Right lobe of liver (tissue), 6 donors: ENCODE data around the gene ZXDC. TPM values are rescaled to one million over a fixed set of nuclear protein-coding genes. Genes with fewer than 3 reads are reported as not detected.

Experiments
- ATAC-seq, 4 donors: fragments of 200-7000 bp; cut with Tn5 transposase; one replicate each; pipeline ENCODE4 v1.9.1; 2020; ENCODE audit warnings: mild to moderate bottlenecking in 4 of 4, moderate library complexity in 4 of 4
- DNase-seq, 3 donors: peaks; one replicate each; pipeline ENCODE4 v3.0.0-alpha.2; 2020
- H3K27ac ChIP-seq, 3 donors: fragments of 200-600 bp; one replicate each; pipeline ENCODE4 v1.8.0; 2022
- H3K27me3 ChIP-seq, 2 donors: fragments of 200-600 bp; one replicate each; pipeline ENCODE4 v1.8.0; 2022
- H3K36me3 ChIP-seq, 4 donors: fragments of 200-600 bp; sonication (generic) in 1 of 4; one replicate each; pipeline versions ENCODE4 v1.5.1 to v1.8.0; 2017 to 2022; ENCODE audit warnings: control low read depth in 1 of 4
- H3K4me1 ChIP-seq, 4 donors: fragments of 200-600 bp; sonication (generic) in 1 of 4; one replicate each; pipeline versions ENCODE4 v1.5.1 to v1.8.0; 2017 to 2022; ENCODE audit warnings: control low read depth in 1 of 4
- H3K4me3 ChIP-seq, 3 donors: fragments of 200-600 bp; one replicate each; pipeline ENCODE4 v1.8.0; 2022
- H3K9me3 ChIP-seq, 4 donors: fragments of 200-600 bp; sonication (generic) in 1 of 4; one replicate each; pipeline versions ENCODE4 v1.5.1 to v1.8.0; 2017 to 2022; ENCODE audit warnings: control low read depth in 1 of 4
- POLR2A ChIP-seq: fragments of 450-650 bp; IDR thresholded peaks from one replicate; pipeline ENCODE4 v1.6.1; 2017; ENCODE audit warnings: antibody characterized with exemption, mild to moderate bottlenecking
- WGBS: methylation state at CpG from one replicate; pipeline ENCODE4 v1.1.6; 2018; ENCODE audit warnings: low coverage, low lambda C conversion rate; ENCODE audit not compliant: insufficient coverage; ENCODE audit errors: missing lambda C conversion rate; 5-methylcytosine and 5-hydroxymethylcytosine counted together
- intact Hi-C, 2 donors: fragments of 100-400 bp; cut with DNase I; formaldehyde crosslinking; loops; one replicate each; pipeline versions ENCODE4 v1.11.2 to v1.14.1; 2022
- total RNA-seq, 6 experiments: library from RNA; depleted of rRNA in 2 of 6; stranded (reverse); fragments of >200 nt in 2 of 6; fragmentation: NEBNext Ultra II Directional in 3 of 6; extraction: Animal tissue kit (Norgen Biotek cat#: 25700) in 3 of 6; gene quantifications; one replicate each; pipeline versions ENCODE4 v1.1.0 to v1.2.4, GENCODE V29; 2016 to 2023
- TF ChIP-seq, protein P1 (sequence below), 4 donors: fragments of 200-600 bp in 3 of 4; fragments of 450-650 bp in 1 of 4; IDR thresholded peaks; one replicate each; pipeline versions ENCODE4 v1.5.1 to v1.8.0; 2016 to 2022; ENCODE audit warnings: antibody characterized with exemption in 4 of 4, mild to moderate bottlenecking in 2 of 4
- donor health status: DM: no; HTN: yes; CAD: no.
- donor health status: DM: no; HTN: no; CAD: no.
- donor health status: DM: no; HTN: no; CAD: no.
- donor health status: DM: no; HTN: yes; CAD: no.
- donor health status: DM: no; HTN: yes; CAD: no.

Gene ZXDC
- total RNA-seq, 6 experiments from 2014 or later = 16.4 to 30.2 (median 24.0) TPM

DNA sequence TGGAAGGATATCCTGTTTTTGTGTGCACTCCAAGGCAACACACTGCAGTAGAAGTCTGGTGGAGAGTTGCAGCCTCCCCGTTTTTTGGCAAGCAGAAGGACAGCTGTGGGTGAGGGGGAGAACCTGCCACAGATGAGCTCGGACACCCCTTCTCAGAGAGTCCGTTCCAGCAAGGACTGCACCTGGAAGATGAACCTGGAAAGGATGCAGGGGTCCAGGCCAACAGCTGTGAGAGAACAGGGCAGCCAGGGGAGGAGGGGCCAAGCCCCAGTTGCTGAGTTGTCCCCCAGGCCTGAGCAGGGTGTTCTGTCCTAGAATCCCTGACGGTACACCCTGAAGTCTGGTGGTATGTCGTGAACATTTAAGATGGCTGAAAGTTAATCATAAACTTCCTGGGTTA is 30.2 kb downstream of the ZXDC start:
- Histone ChIP-seq H3K27ac (peak overlapping the region in 1 of 3 donors; percentile 15), H3K27me3 (no peaks in the 10 kb centered on the region), H3K4me3 (no peak overlapping the region), H3K36me3 (peaks cover 0 to 5% (median 2%) of the 10 kb centered on the region in 4 donors), H3K4me1 (peaks cover 0 to 46% (median 22%) of the 10 kb centered on the region in 4 donors), H3K9me3 (no peaks in the 10 kb centered on the region)
- peak in 1 of 3 donors; percentile 32 for DNase-seq
- WGBS = 38% methylated on average over 4 of the region's 5 CpGs
- no peak for ATAC-seq
- TF ChIP-seq POLR2A = no peak
- TF ChIP-seq, protein P1, sequence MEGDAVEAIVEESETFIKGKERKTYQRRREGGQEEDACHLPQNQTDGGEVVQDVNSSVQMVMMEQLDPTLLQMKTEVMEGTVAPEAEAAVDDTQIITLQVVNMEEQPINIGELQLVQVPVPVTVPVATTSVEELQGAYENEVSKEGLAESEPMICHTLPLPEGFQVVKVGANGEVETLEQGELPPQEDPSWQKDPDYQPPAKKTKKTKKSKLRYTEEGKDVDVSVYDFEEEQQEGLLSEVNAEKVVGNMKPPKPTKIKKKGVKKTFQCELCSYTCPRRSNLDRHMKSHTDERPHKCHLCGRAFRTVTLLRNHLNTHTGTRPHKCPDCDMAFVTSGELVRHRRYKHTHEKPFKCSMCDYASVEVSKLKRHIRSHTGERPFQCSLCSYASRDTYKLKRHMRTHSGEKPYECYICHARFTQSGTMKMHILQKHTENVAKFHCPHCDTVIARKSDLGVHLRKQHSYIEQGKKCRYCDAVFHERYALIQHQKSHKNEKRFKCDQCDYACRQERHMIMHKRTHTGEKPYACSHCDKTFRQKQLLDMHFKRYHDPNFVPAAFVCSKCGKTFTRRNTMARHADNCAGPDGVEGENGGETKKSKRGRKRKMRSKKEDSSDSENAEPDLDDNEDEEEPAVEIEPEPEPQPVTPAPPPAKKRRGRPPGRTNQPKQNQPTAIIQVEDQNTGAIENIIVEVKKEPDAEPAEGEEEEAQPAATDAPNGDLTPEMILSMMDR (IDR thresholded peaks at IDR 0.05) = no peak
- intact Hi-C loops = no loop called here

- WGBS = 50% methylated on average over 1 of the region's 3 CpGs
- intact Hi-C loops = no loop called here
- DNase-seq = no peak
Observed at GRCh38 chr3:126442856-126443242, 32.8 kb downstream of the ZXDC start.

GRCh38 chr3:126442094-126442855 is 33.4 kb downstream of the ZXDC start:
- H3K27ac ChIP-seq = no peak overlapping the region
- ATAC-seq (no peak), DNase-seq (peak in 1 of 3 donors; percentile 43)
- H3K27me3 ChIP-seq = no peaks in the 10 kb centered on the region
- H3K4me1 ChIP-seq = peaks cover 0 to 21% (median 5%) of the 10 kb centered on the region in 4 donors
- H3K4me3 ChIP-seq = no peak overlapping the region
- intact Hi-C loops = no loop called here
- 91% methylated on average over 12 of the region's 13 CpGs for WGBS
- TF ChIP-seq, protein P1 (IDR thresholded peaks at IDR 0.05) = no peak
- TF ChIP-seq POLR2A = no peak
- H3K36me3 ChIP-seq = peaks cover 0 to 18% (median 7%) of the 10 kb centered on the region in 4 donors
- H3K9me3 ChIP-seq = no peaks in the 10 kb centered on the region

More at GRCh38 chr3:126442856-126443242, 32.8 kb downstream of the ZXDC start:
- Histone ChIP-seq H3K4me3 (no peak overlapping the region), H3K27me3 (no peaks in the 10 kb centered on the region), H3K36me3 (peaks cover 0 to 12% (median 6%) of the 10 kb centered on the region in 4 donors), H3K27ac (no peak overlapping the region), H3K4me1 (peaks cover 0 to 27% (median 8%) of the 10 kb centered on the region in 4 donors), H3K9me3 (no peaks in the 10 kb centered on the region)
- TF ChIP-seq, protein P1 (IDR thresholded peaks at IDR 0.05) = no peak
- no peak for TF ChIP-seq POLR2A
- ATAC-seq = no peak

- 75% methylated on average over 3 of the region's 20 CpGs for WGBS
- TF ChIP-seq, protein P1 (IDR thresholded peaks at IDR 0.05) = no peak
- no peak for TF ChIP-seq POLR2A
- Histone ChIP-seq H3K9me3 (no peaks in the 10 kb centered on the region), H3K36me3 (peaks cover 0 to 25% (median 11%) of the 10 kb centered on the region in 4 donors), H3K27me3 (no peaks in the 10 kb centered on the region), H3K4me3 (no peak overlapping the region), H3K4me1 (peaks cover 0 to 12% (median under 1%) of the 10 kb centered on the region in 4 donors), H3K27ac (no peak overlapping the region)
- intact Hi-C loops = no loop called here
- ATAC-seq = no peak
- peak in 1 of 3 donors; percentile 37 for DNase-seq
Observed at GRCh38 chr3:126441256-126441880, 34.3 kb downstream of the ZXDC start.
